ENCODE results near the gene PTGDR.

PTGDR gene

GRCh38 chr14:52262600-52262999 lies 4.9 kb upstream of the PTGDR start:
- no peak for TF ChIP-seq CTCF (IDR thresholded peaks at IDR 0.05; ENCODE audit: low read depth, low read length)
- DNase-seq (ENCODE audit: low read depth in 2 of 2): no peak

GRCh38 chr14:52263190-52263589 lies 4.3 kb upstream of the PTGDR start:
- no peak for TF ChIP-seq CTCF (IDR thresholded peaks at IDR 0.05; ENCODE audit: low read depth, low read length)
- H3K4me3 ChIP-seq (replicated peaks in 1 of 2; ENCODE audit: low read depth in 2 of 2, low read length in 2 of 2): no peak overlapping the region
- DNase-seq (ENCODE audit: low read depth in 2 of 2): no peak

More at GRCh38 chr14:52262600-52262999, 4.9 kb upstream of the PTGDR start:
- no peak overlapping the region for H3K4me3 ChIP-seq (replicated peaks in 1 of 2; ENCODE audit: low read depth in 2 of 2, low read length in 2 of 2)

- TF ChIP-seq CTCF (IDR thresholded peaks at IDR 0.05; ENCODE audit: low read depth, low read length): no peak
- no peak overlapping the region for H3K4me3 ChIP-seq (replicated peaks in 1 of 2; ENCODE audit: low read depth in 2 of 2, low read length in 2 of 2)
- DNase-seq (ENCODE audit: low read depth in 2 of 2): no peak
These were observed 2.2 kb upstream of the PTGDR start for GRCh38 chr14:52265253-52265652.

GRCh38 chr14:52266179-52266578 lies 1.3 kb upstream of the PTGDR start:
- no peak overlapping the region for H3K4me3 ChIP-seq (replicated peaks in 1 of 2; ENCODE audit: low read depth in 2 of 2, low read length in 2 of 2)
- no peak for TF ChIP-seq CTCF (IDR thresholded peaks at IDR 0.05; ENCODE audit: low read depth, low read length)
- DNase-seq (ENCODE audit: low read depth in 2 of 2): peak; percentile 92 to 96

- DNase-seq (ENCODE audit: low read depth in 2 of 2): peak; percentile 37 to 80
- no peak overlapping the region for H3K4me3 ChIP-seq (replicated peaks in 1 of 2; ENCODE audit: low read depth in 2 of 2, low read length in 2 of 2)
- no peak for TF ChIP-seq CTCF (IDR thresholded peaks at IDR 0.05; ENCODE audit: low read depth, low read length)
These were observed 716 bp upstream of the PTGDR start for GRCh38 chr14:52266782-52267181.

GRCh38 chr14:52268279-52269061 lies 972 bp downstream of the PTGDR start:
- H3K4me3 ChIP-seq (replicated peaks in 1 of 2; ENCODE audit: low read depth in 2 of 2, low read length in 2 of 2): peak overlapping the region; percentile 13 to 54
- no peak for TF ChIP-seq CTCF (IDR thresholded peaks at IDR 0.05; ENCODE audit: low read depth, low read length)
- peak; percentile 29 to 61 for DNase-seq (ENCODE audit: low read depth in 2 of 2)

Data from cardiac fibroblast (primary cell).